Measurements from ENCODE around the gene TAS1R3.

TAS1R3 gene

DNA sequence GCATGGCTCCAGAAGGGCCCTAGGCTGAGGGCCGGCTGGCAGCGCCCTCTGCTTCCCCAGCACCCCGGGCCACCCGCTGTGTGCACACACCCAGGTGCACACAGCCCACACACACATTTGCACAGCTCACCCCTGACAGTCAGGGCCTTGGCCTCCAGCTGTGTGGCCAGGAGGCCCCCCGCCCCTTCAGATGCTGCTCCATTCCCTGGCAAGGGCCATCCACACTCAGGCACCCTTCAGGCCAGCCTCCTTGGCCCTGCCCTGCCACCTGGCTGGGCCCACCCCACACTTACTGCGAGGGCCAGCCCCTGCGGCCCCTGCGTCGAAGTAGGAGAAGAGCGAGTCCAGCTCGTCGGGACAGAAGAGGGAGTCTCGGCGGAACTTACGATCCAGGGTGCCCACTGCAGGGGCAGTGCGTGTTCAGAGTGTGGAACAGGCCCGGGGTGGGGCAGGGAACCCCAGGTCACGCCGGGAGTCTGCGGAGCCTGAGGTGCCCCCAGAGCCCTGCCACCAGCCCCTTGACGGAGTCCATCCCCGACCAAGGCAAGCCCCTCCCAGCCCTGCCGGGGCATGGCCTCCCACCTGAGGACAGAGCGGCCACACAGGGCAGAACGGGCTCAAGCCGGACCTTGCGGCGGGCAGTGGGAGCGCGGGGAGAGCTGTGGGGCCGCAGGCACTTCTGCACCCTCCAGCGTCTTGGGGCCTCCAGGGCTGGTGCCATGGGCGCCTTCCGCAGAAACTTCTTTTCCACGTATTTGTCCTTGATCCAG is 35.7 kb upstream of the TAS1R3 start:
- DNase-seq, result no peak

DNA sequence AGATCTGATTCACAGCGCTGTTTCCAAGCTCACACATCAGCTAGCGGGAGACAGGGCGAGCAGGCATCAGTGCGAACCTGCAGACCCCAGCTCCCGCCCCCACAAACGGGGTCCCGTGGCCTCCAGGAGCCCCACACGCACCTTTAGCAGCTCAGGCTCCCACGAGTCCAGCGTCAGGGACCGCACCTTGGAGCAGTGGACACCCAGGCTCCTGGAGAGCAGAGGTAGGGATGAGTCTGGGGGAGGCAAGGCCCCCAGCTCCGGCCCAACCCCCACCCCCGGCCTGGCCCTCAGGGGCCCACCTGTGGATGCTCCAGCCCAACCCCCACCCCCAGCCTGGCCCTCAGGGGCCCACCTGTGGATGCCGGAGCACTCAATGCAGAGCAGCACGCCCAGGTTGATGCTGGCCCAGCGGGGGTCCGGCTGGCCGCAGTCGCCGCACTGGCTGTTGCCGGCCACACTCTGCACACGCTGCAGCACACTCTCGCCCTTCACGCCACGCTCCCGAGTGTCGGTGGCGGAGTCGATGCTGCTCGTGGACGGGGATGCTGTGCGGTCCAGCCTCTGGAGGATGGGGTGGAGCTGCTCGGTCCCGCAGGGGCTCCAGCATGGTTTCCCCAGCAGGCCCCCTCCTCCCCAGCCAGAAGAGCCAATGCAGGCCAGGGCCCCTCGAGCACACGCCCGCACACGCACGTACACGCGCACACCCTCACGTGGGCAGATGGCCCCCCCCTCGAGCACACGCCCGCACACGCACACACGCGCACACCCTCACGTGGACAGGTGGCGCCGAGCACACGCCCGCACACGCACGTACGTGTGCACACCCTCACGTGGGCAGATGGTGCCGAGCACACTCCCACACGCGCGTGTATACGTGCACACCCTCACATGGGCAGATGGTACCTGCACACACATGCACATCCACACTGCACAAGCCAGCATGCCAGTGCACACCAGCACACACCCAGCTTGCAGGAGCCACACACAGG is 34.7 kb upstream of the TAS1R3 start:
- no peak for DNase-seq

DNA sequence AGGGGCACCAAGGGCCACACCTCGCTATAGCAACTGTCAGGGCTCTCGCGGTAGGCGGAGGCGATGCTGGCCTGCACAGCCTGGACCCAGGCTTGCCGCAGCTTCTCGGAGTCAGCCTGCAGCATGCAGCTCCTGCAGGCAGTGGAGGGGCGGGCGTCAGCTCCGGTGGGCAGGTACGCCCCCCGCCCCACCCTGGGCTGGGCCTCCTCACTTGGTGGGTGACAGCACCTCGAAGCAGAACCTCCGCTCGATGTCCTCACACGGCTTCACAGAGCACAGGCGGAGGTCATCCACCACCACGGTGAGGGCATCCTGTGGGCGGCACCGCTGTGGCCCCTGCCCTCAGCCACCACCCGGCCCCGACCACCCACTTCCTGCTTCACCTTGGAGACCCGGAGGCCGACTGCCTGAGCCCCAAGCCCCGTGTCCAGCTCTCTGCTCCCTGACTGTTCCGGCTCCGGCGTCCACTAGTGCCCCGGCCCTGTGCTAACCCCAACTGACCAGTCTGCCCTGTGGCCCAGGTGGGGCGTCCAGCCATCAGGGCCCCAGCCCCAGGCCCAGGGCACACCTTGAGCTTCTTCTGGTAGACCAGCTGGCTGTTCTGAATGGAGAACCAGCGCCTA is 33.2 kb upstream of the TAS1R3 start:
- DNase-seq, result no peak

DNA sequence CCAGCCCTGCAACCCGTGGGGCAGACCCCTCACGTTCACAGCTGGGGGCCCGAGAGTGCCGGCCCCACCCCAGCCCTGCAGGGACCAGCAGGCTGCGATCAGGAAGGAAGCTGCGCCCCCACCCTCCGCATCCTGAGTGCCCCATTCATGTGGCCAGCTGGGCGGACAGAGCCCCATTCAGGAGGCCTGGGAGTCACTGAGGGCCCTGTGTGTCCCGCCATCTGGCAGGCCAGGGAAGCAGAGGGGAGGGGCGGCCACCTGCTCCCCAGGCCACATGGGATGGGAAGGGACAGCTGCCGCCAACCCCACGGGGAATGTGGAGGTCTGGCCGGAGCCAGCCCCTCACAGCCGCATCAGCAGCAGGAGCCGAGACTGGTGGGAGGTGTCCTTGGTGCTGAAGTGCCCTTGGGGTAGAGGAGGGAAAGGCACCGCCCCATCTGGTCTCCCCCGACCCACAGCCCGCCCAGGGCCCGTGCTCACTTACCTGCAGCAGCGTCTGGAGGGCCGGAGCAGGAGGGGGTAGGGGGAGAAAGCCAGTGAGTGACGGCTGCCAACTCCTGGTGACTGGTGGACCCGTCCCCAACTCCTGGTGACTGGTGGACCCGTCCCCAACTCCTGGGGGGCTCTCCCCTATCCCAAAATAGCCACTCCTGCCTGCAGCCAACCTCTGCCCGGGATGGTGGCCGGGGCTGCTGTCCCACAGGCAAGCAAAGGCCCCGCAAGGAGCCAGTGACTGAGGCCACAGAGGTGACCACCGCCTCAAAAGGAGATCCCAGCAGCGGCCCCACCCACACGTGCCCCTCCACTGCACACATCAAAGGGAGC is 32.0 kb upstream of the TAS1R3 start:
- no peak for DNase-seq

DNA sequence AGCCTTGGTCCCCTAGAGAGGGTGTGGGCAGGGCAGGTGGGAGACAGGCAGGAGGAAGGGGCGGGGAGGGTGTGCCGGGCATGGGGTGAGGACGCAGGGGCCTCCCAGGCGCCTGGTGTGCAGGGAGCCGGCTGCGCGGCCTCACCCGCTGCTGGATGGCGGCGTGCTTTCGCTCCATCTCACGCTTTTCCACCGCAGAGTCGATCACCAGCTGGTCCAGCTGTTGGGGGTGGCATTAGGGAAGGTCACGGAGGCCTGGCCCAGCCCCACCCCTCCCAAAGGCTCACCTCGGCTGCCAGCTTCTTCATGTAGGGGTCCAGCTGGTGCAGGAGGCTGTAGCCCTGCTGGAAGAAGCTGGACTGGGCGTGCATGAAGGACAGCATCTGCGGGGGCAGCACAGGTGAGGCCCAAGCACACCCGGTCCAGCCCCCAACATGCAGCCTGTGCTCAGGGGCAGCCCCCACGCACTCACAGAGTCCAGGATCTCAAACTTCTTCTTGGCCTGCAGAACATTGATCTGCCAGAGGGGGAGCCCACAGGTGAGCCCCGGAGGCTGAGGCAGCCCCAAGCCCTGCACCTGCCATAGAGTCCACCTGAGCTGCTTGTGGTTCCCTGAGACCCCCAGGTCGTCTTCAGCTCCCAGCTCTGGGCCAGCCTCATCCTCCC is 31.3 kb upstream of the TAS1R3 start:
- DNase-seq, result no peak

GRCh38 chr1:1300352-1300739 is 30.7 kb upstream of the TAS1R3 start:
- DNase-seq, result no peak

- DNase-seq, result no peak
Measured at GRCh38 chr1:1302006-1302430, 29.1 kb upstream of the TAS1R3 start.

DNA sequence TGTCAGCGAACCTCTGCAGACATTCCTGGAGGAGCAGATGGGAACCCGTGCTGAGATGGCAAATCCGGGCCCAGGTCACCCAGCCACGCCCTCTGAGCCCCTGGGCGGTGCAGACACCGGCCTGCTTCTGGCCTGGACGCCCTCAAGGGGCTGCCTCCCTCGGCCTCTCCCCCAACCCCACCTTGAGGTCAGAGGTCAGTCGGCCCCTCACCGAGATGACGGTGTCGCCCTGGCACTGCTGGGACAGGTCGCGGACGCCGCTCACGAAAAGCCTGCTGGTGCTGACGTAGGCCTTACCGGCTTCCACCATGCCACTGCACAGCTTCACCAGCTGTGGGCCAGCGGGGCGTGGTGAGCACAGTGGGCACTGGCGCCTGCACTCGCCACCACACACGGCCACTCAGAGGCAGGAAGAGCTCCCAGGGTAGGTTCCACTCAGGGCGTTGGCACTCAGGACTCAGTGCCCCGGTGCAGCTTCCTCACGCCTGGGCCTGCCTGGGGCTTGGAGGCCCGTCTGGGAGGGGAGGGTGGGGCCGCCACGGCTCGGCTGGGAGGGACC is 28.1 kb upstream of the TAS1R3 start:
- no peak for DNase-seq

GRCh38 chr1:1303736-1304135 is 27.3 kb upstream of the TAS1R3 start:
- DNase-seq, result no peak

- DNase-seq, result no peak
Measured at GRCh38 chr1:1304331-1305299, 26.5 kb upstream of the TAS1R3 start.

DNA sequence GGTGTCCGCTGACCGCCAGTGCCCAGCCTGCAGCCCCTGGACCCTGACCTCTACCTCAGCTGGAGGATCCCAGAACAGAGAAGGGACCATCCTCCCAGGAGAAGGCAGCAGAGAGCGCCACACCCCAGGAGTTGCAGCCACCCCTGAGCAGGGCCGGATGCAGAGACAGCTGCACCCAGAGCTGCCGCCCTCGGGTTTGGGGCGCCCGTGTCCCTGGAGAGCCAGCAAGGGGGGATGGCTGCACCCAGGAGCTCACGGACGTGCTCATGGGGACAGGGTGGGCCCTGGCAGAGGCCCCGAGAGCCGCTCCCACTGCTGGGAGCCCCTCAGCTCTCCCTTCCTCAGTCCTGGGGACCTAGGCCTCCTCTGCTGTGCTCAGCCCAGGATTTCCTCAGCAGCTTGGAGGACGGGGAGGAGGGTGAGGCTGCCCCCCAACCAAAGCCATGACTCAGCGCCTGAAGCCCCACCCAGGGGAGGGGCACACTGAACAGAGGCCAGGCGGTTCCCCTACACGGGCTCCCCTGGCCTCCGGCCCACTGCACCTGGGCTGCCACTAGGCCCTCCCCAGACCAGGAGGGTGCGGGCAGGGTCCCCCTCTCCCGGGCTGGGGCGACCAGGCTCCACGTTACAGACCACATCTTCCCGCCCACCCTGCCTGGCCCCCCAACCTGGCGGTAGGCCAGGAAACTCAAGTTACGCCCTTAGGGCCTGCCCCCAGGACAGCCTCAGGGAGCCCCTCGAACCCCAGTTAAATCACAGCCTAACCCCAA is 25.6 kb upstream of the TAS1R3 start:
- DNase-seq, result peak; percentile 43

GRCh38 chr1:1306070-1306660 is 24.9 kb upstream of the TAS1R3 start:
- no peak for DNase-seq

DNA sequence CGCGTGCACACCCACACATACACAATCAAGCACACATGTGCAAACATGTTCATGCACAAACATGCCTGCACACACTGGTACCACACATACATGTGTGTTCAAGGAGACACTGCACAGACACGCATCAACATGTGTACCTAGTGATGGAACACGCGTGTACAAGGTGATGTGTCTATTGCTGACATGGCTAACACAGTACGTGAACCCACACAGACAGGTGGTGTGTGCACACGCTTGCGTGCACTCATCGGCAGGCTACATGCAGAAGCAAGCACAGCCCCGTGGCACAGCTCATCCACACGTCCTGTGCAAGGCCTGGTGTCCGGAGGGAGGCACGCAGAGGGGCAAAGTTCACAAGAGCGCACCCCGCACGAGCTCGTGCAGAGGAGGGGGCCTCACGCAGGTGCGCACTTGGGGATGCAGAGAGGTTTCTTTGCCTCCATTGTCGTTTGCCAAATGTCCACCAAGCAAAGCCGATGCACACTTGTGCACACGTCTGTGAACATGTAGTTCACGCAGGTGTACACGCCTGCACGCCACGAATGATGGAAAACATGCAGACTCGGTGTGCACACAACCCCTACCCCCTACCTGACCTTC is 24.3 kb upstream of the TAS1R3 start:
- DNase-seq, result no peak

DNA sequence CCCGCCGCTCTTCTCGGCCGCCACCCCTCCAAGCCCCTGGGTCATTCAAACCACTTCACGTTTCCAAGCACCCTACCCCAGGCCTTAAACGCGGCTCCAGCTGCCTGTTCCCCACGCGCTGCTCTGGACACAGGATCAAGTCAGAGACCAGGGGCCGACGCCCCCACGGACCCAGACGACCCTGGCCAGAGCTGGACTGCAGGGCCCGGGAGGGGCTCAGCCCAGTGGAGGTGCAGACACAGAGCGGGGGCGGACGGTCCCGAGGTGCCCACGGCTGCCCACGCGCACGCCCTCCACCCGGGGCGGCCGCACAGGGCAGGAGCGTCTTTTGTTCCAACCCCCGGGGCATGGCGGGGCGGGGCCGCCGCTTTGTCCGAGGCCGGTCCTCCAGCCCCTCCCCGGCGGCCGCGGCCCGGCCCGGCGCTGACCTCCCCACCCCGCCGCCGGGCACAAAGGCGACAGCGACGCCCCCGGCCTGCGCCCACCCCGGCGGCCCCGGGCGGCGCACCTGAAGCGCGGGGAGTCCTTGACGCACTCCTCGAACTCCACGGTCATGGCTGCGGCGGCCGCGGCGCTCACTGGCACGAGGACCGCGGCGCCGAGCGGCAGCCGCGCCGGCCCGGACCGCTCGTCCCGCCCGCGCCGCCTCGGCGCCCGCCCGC is 23.7 kb upstream of the TAS1R3 start:
- DNase-seq, result no peak

DNA sequence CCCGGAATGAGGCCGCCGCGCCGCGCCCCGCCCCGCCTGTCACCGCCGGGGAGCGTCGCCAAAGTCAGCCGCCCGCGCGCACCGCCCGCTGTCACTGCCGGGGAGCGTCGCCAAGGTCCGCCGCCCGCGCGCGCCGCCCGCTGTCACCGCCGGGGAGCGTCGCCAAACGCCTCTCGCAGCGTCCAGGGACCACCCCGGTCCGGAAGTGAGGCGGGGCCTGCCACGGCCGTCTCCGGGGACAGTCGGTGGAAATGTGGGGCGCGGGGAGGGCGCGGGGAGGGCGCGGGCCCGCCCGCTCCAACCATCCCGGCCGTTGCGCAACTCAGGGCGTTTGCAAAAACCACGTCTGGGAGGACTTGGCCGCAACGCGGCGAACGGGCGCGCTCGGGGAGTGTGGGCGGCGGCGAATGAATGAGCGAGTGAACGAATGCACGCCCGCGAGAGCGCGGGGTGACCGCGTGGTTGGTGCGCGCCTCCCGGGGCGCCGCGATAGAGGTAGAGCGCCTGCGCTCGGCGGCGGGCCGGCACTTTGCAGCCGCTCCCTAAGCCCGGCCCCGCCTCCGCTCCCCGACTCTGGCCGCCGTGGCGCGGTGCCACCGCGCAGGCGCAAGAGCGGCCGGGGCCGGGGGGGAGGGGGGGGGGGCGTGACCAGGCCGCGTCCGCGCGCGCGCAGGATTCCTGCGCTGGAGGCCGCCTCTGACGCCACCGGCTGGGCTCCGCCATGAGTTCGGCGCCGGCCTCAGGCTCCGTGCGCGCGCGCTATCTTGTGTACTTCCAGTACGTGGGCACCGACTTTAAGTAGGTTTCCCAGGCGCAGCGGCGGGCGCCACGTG is 22.9 kb upstream of the TAS1R3 start, which contains the start of the genes ACAP3 and PUSL1:
Gene ACAP3, minus strand, starts transcription at position 8 of the 833 bp plus-strand sequence. CDS start 115 bp downstream, outside the sequence.
Gene PUSL1, plus strand, starts transcription at position 675 of the 833 bp plus-strand sequence. Its CDS starts 47 bp downstream, at position 722.
- DNase-seq, result peak; percentile 80

DNA sequence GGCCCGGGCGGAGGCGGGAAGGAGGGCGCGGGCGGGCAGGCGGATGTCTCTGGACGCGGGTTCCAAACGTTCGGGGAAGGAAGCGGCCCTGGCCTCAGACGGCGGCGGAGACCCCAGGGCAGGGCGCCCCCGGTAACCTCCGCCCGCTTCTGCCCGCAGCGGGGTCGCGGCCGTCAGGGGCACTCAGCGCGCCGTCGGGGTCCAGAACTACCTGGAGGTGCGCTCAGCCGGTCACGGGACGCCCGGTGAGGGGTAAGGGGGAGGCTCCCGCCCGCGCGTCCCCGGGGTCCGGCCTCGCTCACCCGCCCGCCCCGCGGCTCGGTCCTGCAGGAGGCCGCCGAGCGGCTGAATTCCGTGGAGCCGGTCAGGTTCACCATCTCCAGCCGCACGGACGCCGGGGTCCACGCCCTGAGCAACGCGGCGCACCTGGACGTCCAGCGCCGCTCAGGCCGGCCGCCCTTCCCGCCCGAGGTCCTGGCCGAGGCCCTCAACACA is 22.3 kb upstream of the TAS1R3 start:
- DNase-seq, result no peak
